Upper lobe of left lung (tissue), 4 donors: ENCODE results near the gene KIF14.

Experiments used
- CTCF ChIP-seq, 6 experiments: fragments of 450-650 bp in 4 of 6; fragments of 200-600 bp in 2 of 6; sonication (generic) in 2 of 6; IDR thresholded peaks; one replicate each; pipeline ENCODE4 v1.5.1; 2016 to 2019; ENCODE audit warnings: antibody characterized with exemption in 6 of 6
- EP300 ChIP-seq, 4 donors: sonication (generic); formaldehyde crosslinking; IDR thresholded peaks; one replicate each; pipeline ENCODE4 v1.5.1; 2017; ENCODE audit warnings: antibody characterized with exemption in 4 of 4, control low read depth in 2 of 4
- POLR2A ChIP-seq, 4 donors: fragments of 450-650 bp; IDR thresholded peaks; one replicate each; pipeline ENCODE4 v1.5.1; 2016 to 2017; ENCODE audit warnings: antibody characterized with exemption in 4 of 4, mild to moderate bottlenecking in 2 of 4
- POLR2AphosphoS5 ChIP-seq, 2 donors: sonication (generic); formaldehyde crosslinking; IDR thresholded peaks; one replicate each; pipeline ENCODE4 v1.5.1; 2017; ENCODE audit warnings: antibody characterized with exemption in 2 of 2

GRCh38 chr1:200602632-200603031, 17.9 kb downstream of the KIF14 start:
- TF ChIP-seq POLR2AphosphoS5 (IDR thresholded peaks at IDR 0.05) (no peak), CTCF (IDR thresholded peaks at IDR 0.05) (no peak), POLR2A (IDR thresholded peaks at IDR 0.05) (no peak), EP300 (IDR thresholded peaks at IDR 0.05) (no peak)
